ENCODE results near the gene GPC3. TPM values are rescaled to one million over a fixed set of nuclear protein-coding genes. Genes with fewer than 3 reads are reported as not detected.

Gene GPC3
- total and polyA plus RNA-seq, 2 of the 4 experiments (the other 2 are of a cell fraction): not detected

GRCh38 chrX:133699023-133699728 is 286.2 kb downstream of the GPC3 start:
- no peaks in the 10 kb centered on the region for H3K4me1 ChIP-seq (ENCODE audit: control insufficient read depth, insufficient read depth, low read length)
- no peak overlapping the region for H3K27ac ChIP-seq (ENCODE audit: insufficient read depth, low read length)
- H3K23ac ChIP-seq (ENCODE audit: low read depth, low read length): no peak overlapping the region
- DNase-seq (no peak), ATAC-seq (ENCODE audit: low read depth) (no peak)
- H2BK15ac ChIP-seq (ENCODE audit: low read depth, low read length): no peak overlapping the region
- BruUV-seq (replicated peaks): no TSS peak
- ChIA-PET CTCF (interaction anchor here (1.2 to 2.0 kb wide), 3 partner anchors 11 to 93 kb away, joined by 4 to 9 read pairs (median 5); no protein-coding TSS in a partner anchor), POLR2A (ENCODE audit: unreplicated experiment) (no interaction called here)
- H3K36me3 ChIP-seq (ENCODE audit: control insufficient read depth, insufficient read depth, low read length): no peaks in the 10 kb centered on the region
- H2AFZ ChIP-seq (replicated peaks; ENCODE audit: low read length, poor library complexity): no peak overlapping the region
- H3K4me2 ChIP-seq (ENCODE audit: low read depth, low read length): no peak overlapping the region
- H3K56ac ChIP-seq (ENCODE audit: extremely low read depth, insufficient read depth, low read length): no peak overlapping the region
- no peaks in the 10 kb centered on the region for H4K20me1 ChIP-seq (ENCODE audit: insufficient read depth, low read length)
- no peak overlapping the region for H2BK5ac ChIP-seq (ENCODE audit: low read depth, low read length, poor library complexity, severe bottlenecking)
- H3K9me1 ChIP-seq (ENCODE audit: insufficient read depth, low read length): no peaks in the 10 kb centered on the region
- dilution Hi-C loops (cut with HindIII; ENCODE audit: low sequenced_read_pairs, unreplicated experiment): no loop called here
- no peak overlapping the region for H2AK9ac ChIP-seq (replicated peaks; ENCODE audit: low read depth, low read length, poor library complexity)
- no peak overlapping the region for H3K4me3 ChIP-seq (ENCODE audit: insufficient read depth, low read depth, low read length)
- no peak overlapping the region for H4K8ac ChIP-seq (ENCODE audit: low read depth in 2 of 2, low read length in 2 of 2)
- no peak overlapping the region for H2AK5ac ChIP-seq (ENCODE audit: low read depth, low read length)
- H2BK20ac ChIP-seq (ENCODE audit: low read depth, low read length): no peak overlapping the region
- H3K27me3 ChIP-seq (ENCODE audit: control insufficient read depth, insufficient read depth, low read length): peaks cover 10% of the 10 kb centered on the region
- no peak overlapping the region for H3K18ac ChIP-seq (ENCODE audit: low read depth, low read length)
- H3K79me1 ChIP-seq (ENCODE audit: low read depth in 1 of 2, low read length in 2 of 2): no peaks in the 10 kb centered on the region
- no peak overlapping the region for H3K9ac ChIP-seq (ENCODE audit: low read depth, low read length)
- no peak for TF ChIP-seq MAFK (IDR thresholded peaks at IDR 0.05; ENCODE audit: low read depth, low read length)
- no peak for TF ChIP-seq MXI1 (IDR thresholded peaks at IDR 0.05; ENCODE audit: borderline replicate concordance, low read depth, low read length)
- no peak for TF ChIP-seq BHLHE40 (IDR thresholded peaks at IDR 0.05; ENCODE audit: low read depth, low read length)
- no peak for TF ChIP-seq POLR2A (IDR thresholded peaks at IDR 0.05; ENCODE audit: low read depth, low read length)
- no peak for TF ChIP-seq NFE2L2 (IDR thresholded peaks at IDR 0.05; ENCODE audit: low read depth, low read length)
- TF ChIP-seq ELK1 (IDR thresholded peaks at IDR 0.05; ENCODE audit: borderline replicate concordance, low read depth, low read length): no peak
- intact Hi-C loops (cut with micrococcal nuclease): loop anchor here (2.0 to 10.0 kb wide), 2 partner anchors 140 to 326 kb away; no protein-coding TSS in a partner anchor
- no peak overlapping the region for H3K14ac ChIP-seq (replicated peaks; ENCODE audit: low read depth, low read length)
- H4K91ac ChIP-seq (ENCODE audit: insufficient read depth, low read depth, low read length): no peak overlapping the region
- H3K9me3 ChIP-seq (ENCODE audit: control insufficient read depth, insufficient read depth, low read length): no peaks in the 10 kb centered on the region
- no CpG with 5 or more reads among the region's 7 CpGs for WGBS, 2 experiments (ENCODE audit: extremely low coverage in 2 of 2, insufficient read length in 1 of 2)
- no peak overlapping the region for H3K4ac ChIP-seq (ENCODE audit: low read depth, low read length)
- in situ Hi-C loops (cut with MboI; ENCODE audit: low sequenced_read_pairs): no loop called here
- no peak overlapping the region for H2BK120ac ChIP-seq (ENCODE audit: low read depth, low read length)
- no peak overlapping the region for H4K5ac ChIP-seq (ENCODE audit: low read depth, low read length)

Data from IMR-90 (cell line).